Measurements from ENCODE around the gene CEACAM16. TPM values are rescaled to one million over a fixed set of nuclear protein-coding genes. Genes with fewer than 3 reads are reported as not detected.
A peak's percentile ranks its signal among the peaks of the same experiment; 100 is the strongest.

The CEACAM16 gene
- total RNA-seq, 1 donor from 2014 or later, result not detected

DNA sequence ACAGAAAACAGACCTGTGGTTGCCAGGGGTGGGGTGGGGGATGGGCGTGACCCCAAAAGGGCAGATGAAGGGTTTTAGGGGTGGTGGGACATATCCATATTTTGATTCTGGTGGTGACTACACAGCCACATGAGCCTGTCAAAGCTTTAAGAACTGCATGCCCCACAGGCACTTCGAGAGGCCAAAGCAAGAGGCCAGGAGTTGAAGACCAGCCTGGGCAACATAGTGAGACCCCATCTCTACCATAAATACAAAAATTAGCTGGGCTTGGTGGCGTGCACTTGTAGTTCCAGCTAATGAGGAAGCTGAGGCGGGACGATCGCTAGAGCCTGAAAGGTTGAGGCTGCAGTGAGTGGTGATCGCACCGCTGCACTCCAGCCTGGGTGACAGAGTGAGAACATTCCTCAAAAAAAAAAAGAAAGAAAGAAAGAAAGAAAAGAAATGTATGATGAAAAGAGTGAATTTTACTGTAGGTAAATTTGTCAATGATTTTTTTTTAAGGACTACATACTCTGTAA is 30.6 kb downstream of the CEACAM16 start:
- TF ChIP-seq, protein P1, sequence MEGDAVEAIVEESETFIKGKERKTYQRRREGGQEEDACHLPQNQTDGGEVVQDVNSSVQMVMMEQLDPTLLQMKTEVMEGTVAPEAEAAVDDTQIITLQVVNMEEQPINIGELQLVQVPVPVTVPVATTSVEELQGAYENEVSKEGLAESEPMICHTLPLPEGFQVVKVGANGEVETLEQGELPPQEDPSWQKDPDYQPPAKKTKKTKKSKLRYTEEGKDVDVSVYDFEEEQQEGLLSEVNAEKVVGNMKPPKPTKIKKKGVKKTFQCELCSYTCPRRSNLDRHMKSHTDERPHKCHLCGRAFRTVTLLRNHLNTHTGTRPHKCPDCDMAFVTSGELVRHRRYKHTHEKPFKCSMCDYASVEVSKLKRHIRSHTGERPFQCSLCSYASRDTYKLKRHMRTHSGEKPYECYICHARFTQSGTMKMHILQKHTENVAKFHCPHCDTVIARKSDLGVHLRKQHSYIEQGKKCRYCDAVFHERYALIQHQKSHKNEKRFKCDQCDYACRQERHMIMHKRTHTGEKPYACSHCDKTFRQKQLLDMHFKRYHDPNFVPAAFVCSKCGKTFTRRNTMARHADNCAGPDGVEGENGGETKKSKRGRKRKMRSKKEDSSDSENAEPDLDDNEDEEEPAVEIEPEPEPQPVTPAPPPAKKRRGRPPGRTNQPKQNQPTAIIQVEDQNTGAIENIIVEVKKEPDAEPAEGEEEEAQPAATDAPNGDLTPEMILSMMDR (IDR thresholded peaks at IDR 0.05; ENCODE audit: unreplicated experiment), result no peak
- Mint-ChIP-seq H3K36me3 (ENCODE audit: insufficient read depth) (no peaks in the 10 kb centered on the region), H3K9me3 (ENCODE audit: low read depth) (no peaks in the 10 kb centered on the region), H3K4me1 (ENCODE audit: low read depth) (peaks cover 2% of the 10 kb centered on the region), H3K27me3 (peaks cover 3% of the 10 kb centered on the region), H3K27ac (no peak overlapping the region), H3K4me3 (ENCODE audit: low read depth) (no peak overlapping the region)
- no peak for DNase-seq (ENCODE audit: low spot score, unreplicated experiment)

DNA sequence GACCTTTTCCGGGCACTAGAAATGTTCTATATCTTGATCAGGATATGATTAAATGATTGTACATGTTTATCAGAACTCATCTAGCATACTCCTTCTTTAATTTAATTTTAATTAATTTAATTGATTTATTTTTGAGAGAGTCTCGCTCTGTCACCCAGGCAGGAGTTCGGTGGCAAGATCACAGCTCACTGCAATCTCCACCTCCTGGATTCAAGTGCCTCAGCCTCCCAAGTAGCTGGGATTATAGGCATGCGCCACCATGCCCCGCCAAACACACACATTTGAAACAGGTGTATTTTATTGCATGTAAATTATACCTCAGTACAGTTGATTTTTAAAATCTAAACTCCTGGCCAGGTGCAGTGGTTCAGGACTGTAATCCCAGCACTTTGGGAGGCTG is 32.1 kb downstream of the CEACAM16 start:
- no peak for DNase-seq (ENCODE audit: low spot score, unreplicated experiment)
- peaks cover 8% of the 10 kb centered on the region for H3K27me3 Mint-ChIP-seq
- H3K27ac Mint-ChIP-seq, result no peak overlapping the region
- H3K4me1 Mint-ChIP-seq (ENCODE audit: low read depth), result no peaks in the 10 kb centered on the region
- no peak overlapping the region for H3K4me3 Mint-ChIP-seq (ENCODE audit: low read depth)
- TF ChIP-seq, protein P1 (IDR thresholded peaks at IDR 0.05; ENCODE audit: unreplicated experiment), result no peak
- H3K9me3 Mint-ChIP-seq (ENCODE audit: low read depth), result no peaks in the 10 kb centered on the region
- H3K36me3 Mint-ChIP-seq (ENCODE audit: insufficient read depth), result no peaks in the 10 kb centered on the region

DNA sequence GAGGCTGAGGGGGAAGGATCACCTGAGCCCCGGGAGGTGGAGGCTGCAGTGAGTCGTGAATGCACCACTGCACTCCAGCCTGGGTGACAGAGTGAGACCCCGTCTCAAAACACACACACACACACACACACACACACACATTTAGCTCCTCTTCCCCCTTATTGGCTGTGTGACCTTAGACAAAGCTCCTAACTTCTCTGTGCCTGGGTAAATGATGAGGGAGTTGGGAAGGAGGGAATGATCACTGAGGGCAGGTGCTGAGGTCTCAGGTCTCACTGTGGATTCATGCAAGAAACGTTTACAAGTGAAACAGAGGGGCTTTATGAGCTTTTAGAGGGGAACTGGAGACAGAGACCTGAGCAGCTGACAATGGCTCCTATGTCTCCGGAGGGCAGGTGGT is 32.7 kb downstream of the CEACAM16 start:
- no peak overlapping the region for H3K27ac Mint-ChIP-seq
- H3K27me3 Mint-ChIP-seq, result peaks cover 8% of the 10 kb centered on the region
- no peak overlapping the region for H3K4me3 Mint-ChIP-seq (ENCODE audit: low read depth)
- DNase-seq (ENCODE audit: low spot score, unreplicated experiment), result no peak
- H3K36me3 Mint-ChIP-seq (ENCODE audit: insufficient read depth), result no peaks in the 10 kb centered on the region
- no peaks in the 10 kb centered on the region for H3K9me3 Mint-ChIP-seq (ENCODE audit: low read depth)
- TF ChIP-seq, protein P1 (IDR thresholded peaks at IDR 0.05; ENCODE audit: unreplicated experiment), result no peak
- no peaks in the 10 kb centered on the region for H3K4me1 Mint-ChIP-seq (ENCODE audit: low read depth)

DNA sequence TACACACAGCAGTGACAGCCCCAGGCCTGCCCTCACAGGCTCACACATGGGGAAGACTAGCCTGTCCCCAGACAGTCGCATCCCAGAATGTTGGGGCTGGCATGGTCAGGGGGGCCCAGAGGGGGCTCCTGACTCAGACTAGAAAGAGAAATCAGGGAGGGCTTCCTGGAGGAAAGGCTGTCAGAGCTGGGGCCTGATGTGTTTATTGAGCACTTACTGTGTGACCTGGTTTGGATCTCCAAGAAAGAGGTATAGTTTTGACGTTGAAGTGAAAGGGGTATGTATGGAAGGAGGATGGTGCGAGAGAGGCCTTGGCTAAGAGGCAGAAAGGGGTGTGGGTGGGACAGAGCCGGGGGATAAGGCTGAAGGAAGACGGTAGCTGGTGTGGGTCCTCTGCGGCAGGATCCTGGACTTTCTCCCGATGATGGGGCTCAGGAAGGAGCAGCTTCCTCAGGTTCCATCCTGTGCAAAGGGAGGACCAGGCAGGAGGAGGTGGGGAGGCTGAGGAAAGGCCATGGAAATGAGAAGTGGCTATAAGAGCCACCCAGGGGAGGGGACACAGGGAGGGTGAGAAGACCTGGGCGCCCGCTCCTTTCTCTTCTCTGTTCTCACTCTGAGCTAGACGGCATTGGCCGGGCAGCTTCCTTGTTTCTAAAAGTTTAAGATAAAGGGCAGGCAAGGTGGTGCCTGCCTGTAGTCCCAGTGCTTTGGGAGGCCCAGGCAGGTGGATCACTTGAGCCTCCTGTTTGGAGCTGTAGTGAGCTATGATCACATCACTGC is 33.5 kb downstream of the CEACAM16 start:
- Mint-ChIP-seq H3K4me3 (ENCODE audit: low read depth) (no peak overlapping the region), H3K36me3 (ENCODE audit: insufficient read depth) (no peaks in the 10 kb centered on the region), H3K4me1 (ENCODE audit: low read depth) (no peaks in the 10 kb centered on the region), H3K27ac (no peak overlapping the region), H3K27me3 (peaks cover 11% of the 10 kb centered on the region), H3K9me3 (ENCODE audit: low read depth) (no peaks in the 10 kb centered on the region)
- DNase-seq (ENCODE audit: low spot score, unreplicated experiment), result no peak
- TF ChIP-seq, protein P1 (IDR thresholded peaks at IDR 0.05; ENCODE audit: unreplicated experiment), result no peak

DNA sequence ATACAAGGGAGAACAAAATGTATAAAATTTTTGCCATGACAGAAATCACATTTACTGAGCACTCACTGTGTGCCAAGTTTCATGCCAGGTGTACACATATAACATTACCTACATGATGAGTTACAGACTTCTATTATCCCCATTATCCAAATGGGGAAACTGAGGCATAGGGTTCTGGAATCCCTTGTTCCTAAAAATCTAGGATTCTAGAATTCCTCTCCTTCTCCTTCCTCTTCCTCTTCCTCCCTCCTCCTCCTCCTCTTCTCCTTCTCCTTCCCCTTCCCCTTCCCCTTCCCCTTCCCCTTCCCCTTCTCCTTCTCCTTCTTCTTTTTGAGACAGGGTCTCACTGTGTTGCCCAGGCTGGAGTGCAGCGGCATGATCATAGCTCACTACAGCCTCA is 35.4 kb downstream of the CEACAM16 start:
- Mint-ChIP-seq H3K36me3 (ENCODE audit: insufficient read depth) (no peaks in the 10 kb centered on the region), H3K27me3 (peaks cover 27% of the 10 kb centered on the region), H3K9me3 (ENCODE audit: low read depth) (no peaks in the 10 kb centered on the region), H3K4me1 (ENCODE audit: low read depth) (no peaks in the 10 kb centered on the region), H3K4me3 (ENCODE audit: low read depth) (no peak overlapping the region), H3K27ac (peak overlapping the region; percentile 29)
- TF ChIP-seq, protein P1 (IDR thresholded peaks at IDR 0.05; ENCODE audit: unreplicated experiment), result no peak
- DNase-seq (ENCODE audit: low spot score, unreplicated experiment), result no peak
